ENCODE results near the gene ZNF507. TPM values are rescaled to one million over a fixed set of nuclear protein-coding genes. Genes with fewer than 3 reads are reported as not detected.

ZNF507 gene
- total and polyA plus RNA-seq, 5 experiments from 2014 or later, result 7.9 to 51.5 (median 8.0) TPM

DNA sequence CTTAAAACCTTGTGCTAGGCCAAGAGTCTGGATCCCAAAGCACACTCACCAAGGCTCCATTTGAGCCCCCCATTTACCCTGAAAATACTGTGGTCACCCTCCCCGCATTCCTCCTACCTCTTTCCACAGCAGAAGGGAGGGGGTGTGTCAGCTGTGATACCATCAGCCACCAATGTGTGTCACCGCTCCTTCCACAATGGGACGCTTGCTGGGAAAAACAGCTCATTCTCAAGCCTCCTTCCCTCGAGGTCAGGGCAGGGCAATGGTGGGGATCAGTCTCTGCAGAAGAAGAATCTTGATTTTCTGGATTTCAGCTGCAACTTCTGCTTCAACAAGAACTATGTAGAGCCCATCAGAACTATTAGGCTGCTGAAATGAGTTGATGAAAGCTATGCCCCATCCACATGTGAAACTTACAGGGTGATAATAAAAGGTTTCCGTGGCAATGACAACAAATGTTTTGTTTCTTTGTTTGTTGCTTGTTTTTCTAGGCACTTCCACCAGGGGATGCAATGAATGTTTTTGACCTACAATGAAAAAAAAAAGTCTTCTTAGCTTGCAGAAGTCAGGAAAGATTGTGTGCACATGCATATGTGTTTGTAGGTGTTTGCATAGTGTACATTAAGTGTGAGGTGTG, 26.4 kb upstream of the ZNF507 start:
- Mint-ChIP-seq H3K27me3 (peaks cover 4 to 16% (median 12%) of the 10 kb centered on the region in 5 donors), H3K4me1 (no peaks in the 10 kb centered on the region), H3K9me3 (no peaks in the 10 kb centered on the region), H3K36me3 (no peaks in the 10 kb centered on the region), H3K4me3 (no peak overlapping the region), H3K27ac (no peak overlapping the region)
- POLR2A ChIA-PET, result no interaction called here
- DNase-seq (no peak), ATAC-seq (peak in 1 of 2 donors; percentile 39)

DNA sequence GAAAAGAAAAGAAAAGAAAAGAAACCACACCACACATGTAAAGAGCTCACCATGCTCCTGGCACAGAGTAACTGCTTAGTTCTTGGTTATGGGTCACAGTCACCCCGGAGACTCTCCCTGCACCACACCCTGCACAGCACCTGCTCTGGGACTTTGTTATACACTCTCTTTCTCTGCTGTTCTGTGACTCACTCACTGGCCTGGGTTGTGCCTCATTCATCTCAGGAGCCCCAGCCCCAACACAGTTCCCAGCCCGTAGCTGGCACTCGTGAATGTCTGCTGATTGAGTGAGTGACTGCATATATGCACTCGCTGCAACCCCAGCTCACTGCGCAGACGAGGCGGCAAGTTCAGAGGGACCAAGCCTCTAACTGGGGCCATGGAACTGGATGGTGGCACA, 22.9 kb upstream of the ZNF507 start:
- DNase-seq (no peak), ATAC-seq (no peak)
- Mint-ChIP-seq H3K4me1 (no peaks in the 10 kb centered on the region), H3K27me3 (peaks cover 12 to 42% (median 28%) of the 10 kb centered on the region in 5 donors), H3K9me3 (no peaks in the 10 kb centered on the region), H3K27ac (peak overlapping the region in 1 of 10 donors; percentile 75), H3K36me3 (no peaks in the 10 kb centered on the region), H3K4me3 (no peak overlapping the region)
- POLR2A ChIA-PET, result no interaction called here

DNA sequence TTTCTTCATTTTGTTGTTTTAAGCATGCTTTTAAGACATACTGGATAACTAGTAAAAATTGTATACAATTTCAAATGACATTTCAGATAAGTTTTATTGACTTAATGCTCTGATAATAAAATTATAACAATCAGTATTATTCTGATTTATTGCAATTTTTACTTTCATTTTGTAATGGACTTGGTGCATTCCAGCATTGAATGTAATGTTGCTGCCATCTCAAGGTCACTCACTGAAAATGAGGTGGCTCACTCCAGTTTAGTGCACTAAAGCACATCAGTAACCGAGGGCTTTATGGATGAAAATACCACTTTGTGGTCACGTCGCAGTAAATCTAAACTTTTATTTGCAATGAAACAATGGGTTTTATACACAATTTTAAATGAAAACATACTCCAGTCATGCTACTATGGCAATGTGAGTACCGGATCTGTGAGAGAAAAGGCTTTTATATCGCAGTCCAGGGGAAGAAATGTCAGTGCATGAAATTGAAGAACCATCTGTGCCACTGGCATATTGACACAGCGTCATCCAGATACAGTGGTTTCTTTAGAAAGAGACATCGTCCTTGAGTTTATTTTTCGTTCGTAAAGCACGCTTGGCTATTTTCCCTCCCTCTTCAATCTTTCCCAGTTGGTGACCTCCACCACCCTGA, 20.7 kb upstream of the ZNF507 start:
- no peaks in the 10 kb centered on the region for H3K9me3 Mint-ChIP-seq
- no peaks in the 10 kb centered on the region for H3K4me1 Mint-ChIP-seq
- POLR2A ChIA-PET, result no interaction called here
- H3K36me3 Mint-ChIP-seq, result no peaks in the 10 kb centered on the region
- no peak overlapping the region for H3K27ac Mint-ChIP-seq
- no peak overlapping the region for H3K4me3 Mint-ChIP-seq
- ATAC-seq, result no peak
- no peak for DNase-seq
- H3K27me3 Mint-ChIP-seq, result peaks cover 12 to 44% (median 33%) of the 10 kb centered on the region in 5 donors

DNA sequence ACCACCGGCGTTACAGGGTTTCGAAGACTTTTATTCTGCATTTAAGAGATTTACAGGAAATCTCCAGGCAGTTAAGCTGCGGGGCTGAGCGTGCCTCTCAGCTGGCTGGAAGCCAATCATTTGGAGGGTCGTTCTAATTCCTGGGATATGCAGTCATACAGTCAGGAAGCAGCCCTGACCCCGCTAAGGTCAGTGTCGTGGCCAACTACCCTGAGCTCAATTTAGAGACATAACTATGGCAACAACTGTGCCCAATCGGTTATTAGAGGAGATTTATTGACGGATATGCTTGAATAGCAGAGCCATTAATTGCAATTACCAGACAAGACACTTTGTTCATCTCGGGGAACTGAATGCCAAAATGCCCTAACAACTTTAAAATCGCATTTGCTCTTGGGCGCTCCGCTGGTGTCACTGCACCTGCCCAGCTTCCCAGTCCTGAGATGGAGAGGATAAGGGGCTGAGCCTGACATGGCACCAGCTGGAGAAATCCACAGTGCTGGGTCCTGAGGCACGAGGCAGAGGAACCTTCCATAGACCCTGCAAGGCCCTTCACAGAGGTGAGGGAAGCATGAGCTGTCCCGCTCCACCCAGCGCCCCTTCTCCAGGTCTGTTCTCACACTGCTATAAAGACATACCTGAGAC, 15.1 kb upstream of the ZNF507 start:
- Mint-ChIP-seq H3K9me3 (no peaks in the 10 kb centered on the region), H3K4me3 (no peak overlapping the region), H3K4me1 (no peaks in the 10 kb centered on the region), H3K36me3 (peaks cover 0 to 2% (median 0%) of the 10 kb centered on the region in 3 donors), H3K27ac (peak overlapping the region in 1 of 10 donors; percentile 41), H3K27me3 (peaks cover 8 to 35% (median 30%) of the 10 kb centered on the region in 5 donors)
- DNase-seq (no peak), ATAC-seq (no peak)
- POLR2A ChIA-PET, result no interaction called here

DNA sequence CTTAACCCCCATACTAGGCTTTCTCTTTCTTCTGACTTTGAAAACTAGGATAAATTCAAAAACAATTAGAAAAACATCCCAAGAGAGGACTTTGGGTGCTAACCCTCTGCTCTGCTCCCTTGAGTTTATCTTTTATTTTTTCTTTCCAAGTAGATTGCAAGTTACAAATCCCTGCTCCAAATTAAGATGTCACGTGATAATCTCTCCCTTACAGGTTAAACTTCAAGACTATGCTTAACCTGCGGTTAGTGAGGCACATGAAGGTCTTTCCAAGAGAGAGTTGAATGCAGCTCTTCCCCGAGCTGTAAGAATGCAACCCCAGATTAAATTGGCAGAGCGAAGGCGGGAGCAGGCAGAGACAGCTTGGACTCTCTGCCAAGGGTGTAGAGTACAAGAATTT, 12.2 kb upstream of the ZNF507 start:
- Mint-ChIP-seq H3K36me3 (peaks cover 0 to 2% (median 0%) of the 10 kb centered on the region in 3 donors), H3K27me3 (peaks cover 1 to 18% (median 10%) of the 10 kb centered on the region in 5 donors), H3K4me1 (no peaks in the 10 kb centered on the region), H3K27ac (no peak overlapping the region), H3K4me3 (no peak overlapping the region), H3K9me3 (no peaks in the 10 kb centered on the region)
- POLR2A ChIA-PET, result no interaction called here
- DNase-seq (no peak), ATAC-seq (no peak)

DNA sequence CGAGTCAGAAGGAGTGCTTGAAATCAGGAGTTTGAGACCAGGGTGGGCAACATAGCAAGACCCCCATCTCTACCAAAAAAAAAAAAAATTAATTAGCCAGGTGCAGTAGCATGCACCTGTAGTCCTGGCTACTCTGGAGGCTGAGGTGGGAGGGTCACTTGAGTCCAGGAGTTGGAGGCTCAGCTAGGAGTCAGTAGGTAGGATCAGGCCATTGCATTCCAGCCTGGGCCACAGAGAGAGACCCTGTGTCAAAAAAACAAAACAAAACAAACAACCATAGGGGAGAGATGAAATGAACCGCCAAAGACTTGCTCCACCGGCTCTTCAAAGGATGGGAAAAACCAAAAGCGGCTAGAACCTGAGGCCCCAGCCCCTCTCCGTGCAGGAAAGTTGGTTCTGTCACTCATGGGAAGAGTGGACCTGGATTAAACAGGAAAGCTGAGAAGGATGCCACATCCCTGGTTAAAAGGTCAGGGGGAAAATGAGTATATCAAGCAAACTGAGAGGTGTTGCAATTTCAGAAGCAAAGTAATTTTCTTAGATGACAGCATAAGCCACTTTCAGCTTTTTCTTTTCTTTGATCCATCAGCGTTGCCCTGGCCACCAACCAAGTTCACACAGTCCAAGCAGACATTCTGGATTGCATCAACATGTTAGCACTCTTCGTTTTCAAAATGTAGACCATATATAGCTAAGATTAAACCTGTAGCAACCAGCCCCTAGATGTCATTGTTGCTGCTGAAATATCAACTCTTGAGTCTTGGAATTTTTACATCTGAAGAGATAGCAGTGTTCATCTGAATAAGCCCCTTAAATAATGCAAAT, 8.9 kb upstream of the ZNF507 start:
- POLR2A ChIA-PET, result no interaction called here
- H3K36me3 Mint-ChIP-seq, result no peaks in the 10 kb centered on the region
- peaks cover 0 to 9% (median 6%) of the 10 kb centered on the region in 5 donors for H3K27me3 Mint-ChIP-seq
- H3K27ac Mint-ChIP-seq, result no peak overlapping the region
- no peaks in the 10 kb centered on the region for H3K9me3 Mint-ChIP-seq
- no peaks in the 10 kb centered on the region for H3K4me1 Mint-ChIP-seq
- no peak overlapping the region for H3K4me3 Mint-ChIP-seq
- no peak for DNase-seq
- no peak for ATAC-seq

DNA sequence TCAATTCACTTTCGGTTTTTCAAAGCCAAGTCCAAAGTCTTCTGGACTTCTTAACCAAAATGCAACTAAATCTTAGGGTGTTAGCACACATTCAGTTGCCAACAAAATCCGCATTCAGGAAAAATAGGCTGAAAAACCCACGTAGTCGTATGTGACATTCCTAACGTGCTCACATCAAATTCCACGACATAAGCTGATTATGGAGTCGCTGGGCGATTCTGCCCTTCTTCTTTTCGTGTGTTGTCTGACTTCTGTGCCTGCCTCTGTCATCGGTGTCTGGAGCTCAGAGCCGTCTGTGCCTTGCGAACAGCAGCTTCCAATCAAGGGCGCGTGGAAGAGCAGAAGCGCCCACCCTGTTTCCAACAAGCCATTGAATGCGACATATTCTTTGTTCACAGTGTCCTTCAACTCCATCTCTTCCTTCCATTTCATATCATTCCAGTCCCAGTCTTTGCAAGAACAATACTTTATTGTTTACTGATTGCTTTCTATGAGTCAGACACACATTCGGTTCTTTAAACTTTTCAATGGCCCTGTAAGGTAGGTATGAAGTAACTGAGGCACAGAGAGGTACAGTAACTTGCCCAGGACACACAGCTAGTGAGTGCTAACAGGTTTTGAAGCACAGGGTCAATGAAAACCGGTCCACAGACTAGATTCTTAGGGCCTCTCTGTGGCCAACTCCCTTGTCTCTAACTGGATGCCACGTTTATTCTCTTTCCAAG, 8.2 kb upstream of the ZNF507 start:
- no peaks in the 10 kb centered on the region for H3K9me3 Mint-ChIP-seq
- no peak for ATAC-seq
- H3K27me3 Mint-ChIP-seq, result peaks cover 0 to 4% (median under 1%) of the 10 kb centered on the region in 5 donors
- no peaks in the 10 kb centered on the region for H3K36me3 Mint-ChIP-seq
- H3K4me3 Mint-ChIP-seq, result no peak overlapping the region
- POLR2A ChIA-PET, result interaction anchor here (0.6 kb wide), 1 partner anchor 86 kb away, joined by 3 read pairs; no protein-coding TSS in a partner anchor
- DNase-seq, result no peak
- H3K27ac Mint-ChIP-seq, result peak overlapping the region in 2 of 10 donors; percentile 7 to 22
- H3K4me1 Mint-ChIP-seq, result no peaks in the 10 kb centered on the region

DNA sequence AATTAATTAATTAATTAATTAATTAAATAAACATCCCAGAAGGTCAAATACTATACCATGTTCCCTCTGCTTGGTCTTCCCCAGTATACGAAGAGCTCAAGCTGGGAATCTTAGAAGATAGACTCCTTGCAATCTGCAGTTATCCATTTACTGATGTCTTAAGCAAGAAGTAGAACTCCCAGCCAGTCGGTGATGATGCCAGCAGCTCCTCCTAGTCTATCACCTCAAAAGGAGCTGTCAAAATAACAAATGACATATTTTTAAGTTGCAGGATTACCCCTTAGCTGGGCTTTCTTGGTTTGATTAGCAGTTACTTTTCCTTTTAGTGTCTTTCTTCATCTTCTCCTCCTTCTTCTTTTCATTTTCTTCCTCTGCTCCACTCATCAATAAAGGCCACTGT, 6.0 kb upstream of the ZNF507 start:
- DNase-seq, result no peak
- no peak for ATAC-seq
- POLR2A ChIA-PET, result no interaction called here
- H3K27me3 Mint-ChIP-seq, result peaks cover 0 to 2% (median 0%) of the 10 kb centered on the region in 5 donors
- peaks cover 0 to 3% (median 0%) of the 10 kb centered on the region in 9 donors for H3K9me3 Mint-ChIP-seq
- no peak overlapping the region for H3K4me3 Mint-ChIP-seq
- H3K27ac Mint-ChIP-seq, result no peak overlapping the region
- no peaks in the 10 kb centered on the region for H3K36me3 Mint-ChIP-seq
- H3K4me1 Mint-ChIP-seq, result no peaks in the 10 kb centered on the region

DNA sequence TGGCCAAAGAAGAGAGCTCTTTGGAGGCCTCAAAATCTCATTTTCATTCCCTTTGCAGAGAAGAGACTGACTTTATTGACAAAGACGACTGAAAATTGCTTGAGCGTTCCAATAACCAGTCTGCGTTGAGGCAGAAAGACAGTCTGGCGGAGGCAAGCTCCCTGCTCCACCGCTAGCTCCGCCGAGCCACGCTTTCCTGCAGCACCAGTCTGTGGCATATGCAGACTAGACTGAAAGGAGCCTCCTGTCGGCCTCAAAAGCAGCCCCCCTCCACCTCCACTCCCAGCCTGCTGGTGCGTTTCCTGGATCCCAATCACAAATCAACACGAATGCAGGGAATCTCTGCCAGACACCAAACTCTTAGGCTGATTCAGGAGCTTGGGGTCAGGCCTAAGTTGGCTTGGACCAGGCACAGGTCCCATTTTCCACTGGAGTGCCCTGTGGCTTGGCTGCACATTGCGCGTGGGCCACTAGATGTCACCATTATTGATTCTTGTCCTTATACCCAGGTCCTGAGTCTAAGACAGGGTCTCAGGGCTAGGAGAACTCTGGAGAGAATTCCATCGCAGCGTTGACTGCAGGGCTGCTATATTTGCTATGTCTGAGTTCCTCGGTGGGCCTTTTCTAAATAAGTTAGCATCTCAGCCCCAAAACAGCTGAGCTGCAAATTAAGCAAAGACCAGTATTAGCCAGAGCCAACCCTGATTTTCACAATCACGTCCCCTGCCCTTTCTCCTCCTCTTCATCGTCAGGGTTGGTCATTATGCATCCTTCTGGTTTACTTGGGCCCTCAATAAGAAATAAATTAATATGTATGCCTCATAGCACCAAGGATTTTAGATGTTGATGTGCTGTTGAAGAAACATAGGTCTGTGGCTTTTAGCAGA, 5.2 kb upstream of the ZNF507 start:
- Mint-ChIP-seq H3K4me1 (peaks cover 0 to 4% (median 1%) of the 10 kb centered on the region in 4 donors), H3K27me3 (peaks cover 0 to 4% (median 0%) of the 10 kb centered on the region in 5 donors), H3K9me3 (peaks cover 0 to 3% (median 0%) of the 10 kb centered on the region in 9 donors), H3K4me3 (no peak overlapping the region), H3K36me3 (no peaks in the 10 kb centered on the region), H3K27ac (no peak overlapping the region)
- DNase-seq (peak; percentile 7 to 73 (median 29)), ATAC-seq (peak; percentile 79 to 84)
- POLR2A ChIA-PET, result no interaction called here

DNA sequence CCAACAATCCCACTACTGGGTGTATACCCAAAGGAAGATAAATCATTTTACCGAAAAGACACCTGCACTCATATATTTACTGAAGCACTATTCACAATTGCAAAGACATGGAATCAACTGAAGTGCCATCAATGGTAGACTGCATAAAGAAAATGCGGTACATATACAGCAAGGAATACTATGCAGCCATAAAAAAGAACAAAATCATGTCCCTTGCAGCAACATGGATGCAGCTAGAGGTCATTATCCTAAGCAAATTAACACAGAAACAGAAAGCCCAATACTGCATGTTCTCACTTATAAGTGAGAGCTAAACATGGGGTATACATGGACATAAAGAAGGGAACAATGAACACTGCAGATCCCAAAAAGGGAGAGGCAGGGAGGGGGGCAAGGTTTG, 2.7 kb upstream of the ZNF507 start:
- no peak for ATAC-seq

DNA sequence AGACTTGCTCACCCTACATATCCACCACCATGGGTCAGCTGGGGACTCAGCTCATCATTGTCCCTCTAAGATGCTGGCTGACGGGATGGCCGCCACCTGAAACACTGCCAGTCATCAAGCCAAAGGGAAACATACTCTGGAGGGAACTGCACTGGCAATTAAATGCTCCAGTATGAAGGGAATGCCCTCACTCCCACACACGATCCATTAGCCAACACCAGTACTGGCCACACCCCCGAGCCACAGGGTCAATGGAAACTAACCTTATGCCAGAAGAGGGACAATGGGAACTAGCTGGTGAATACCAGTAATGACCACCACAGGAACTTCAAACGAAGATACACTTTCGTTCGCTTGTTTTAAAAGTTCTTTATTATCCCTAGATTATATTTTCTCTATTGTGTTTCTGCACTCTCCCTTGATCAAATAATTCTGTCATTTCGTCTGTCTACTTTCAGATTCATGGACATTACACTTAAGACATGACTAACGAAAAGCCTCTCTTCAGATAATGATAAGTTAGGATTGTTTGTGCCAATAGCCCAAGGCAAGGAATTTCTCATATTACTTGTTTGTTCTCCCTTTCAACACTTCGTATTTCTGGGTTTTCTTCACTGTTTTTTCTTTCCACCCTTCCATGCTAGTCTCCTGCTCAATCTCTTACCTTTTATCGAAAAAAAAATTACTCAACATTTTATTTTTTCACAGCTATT, 1.7 kb upstream of the ZNF507 start:
- DNase-seq (no peak), ATAC-seq (no peak)
- peaks cover 3 to 31% (median 20%) of the 10 kb centered on the region in 4 donors for H3K4me1 Mint-ChIP-seq
- peak overlapping the region in 5 of 10 donors; percentile 4 to 63 (median 57) for H3K4me3 Mint-ChIP-seq
- H3K27ac Mint-ChIP-seq, result peak overlapping the region in 1 of 10 donors; percentile 57
- H3K27me3 Mint-ChIP-seq, result peaks cover 0 to 4% (median 0%) of the 10 kb centered on the region in 5 donors
- POLR2A ChIA-PET, result no interaction called here
- peaks cover 0 to 3% (median 0%) of the 10 kb centered on the region in 9 donors for H3K9me3 Mint-ChIP-seq
- H3K36me3 Mint-ChIP-seq, result peaks cover 4 to 15% (median 6%) of the 10 kb centered on the region in 3 donors

More for the DNA sequence above, 2.7 kb upstream of the ZNF507 start:
- Mint-ChIP-seq H3K4me1 (peaks cover 3 to 20% (median 14%) of the 10 kb centered on the region in 4 donors), H3K27ac (no peak overlapping the region), H3K36me3 (peaks cover 0 to 5% (median 4%) of the 10 kb centered on the region in 3 donors), H3K27me3 (peaks cover 0 to 4% (median 0%) of the 10 kb centered on the region in 5 donors), H3K9me3 (peaks cover 0 to 3% (median 0%) of the 10 kb centered on the region in 9 donors), H3K4me3 (no peak overlapping the region)
- DNase-seq, result no peak
- POLR2A ChIA-PET, result no interaction called here

Data from naive thymus-derived CD8-positive, alpha-beta T cell (primary cell).